Natural killer cell treated with Interleukin-12 subunit alpha and Interleukin-12 subunit beta and Interleukin-15 and Interleukin-18, amount 100 ng/mL, for 72 hours (primary cell): Measurements from ENCODE around the gene PRSS56. TPM values are rescaled to one million over a fixed set of nuclear protein-coding genes. Genes with fewer than 3 reads are reported as not detected.
A peak's percentile ranks its signal among the peaks of the same experiment; 100 is the strongest.

Experiments used
- ATAC-seq, 2 donors: fragments of 150-1000 bp; cut with Tn5 transposase in 1 of 2; sonication (Bioruptor Pico), chemical (Tn5 transposase) in 1 of 2; 2 replicates each; pipeline ENCODE4 v1.10.0; 2021
- DNase-seq: peaks from one replicate; pipeline ENCODE4 v3.0.0; 2022; ENCODE audit warnings: low spot score
- H3K27ac Mint-ChIP-seq, 2 donors: 1 replicate in 1 of 2; 2 replicates in 1 of 2; pipeline ENCODE4 v1.8.0; 2022; ENCODE audit warnings: mixed read lengths in 2 of 2, mild to moderate bottlenecking in 1 of 2, moderate library complexity in 1 of 2
- H3K27me3 Mint-ChIP-seq, 2 donors: 1 replicate in 1 of 2; 2 replicates in 1 of 2; pipeline ENCODE4 v1.8.0; 2022; ENCODE audit warnings: mixed read lengths in 2 of 2
- H3K36me3 Mint-ChIP-seq: one replicate; pipeline ENCODE4 v1.8.0; 2022; ENCODE audit warnings: mixed read lengths
- H3K4me1 Mint-ChIP-seq, 2 donors: 1 replicate in 1 of 2; 2 replicates in 1 of 2; pipeline ENCODE4 v1.8.0; 2022; ENCODE audit warnings: low read depth in 2 of 2, mixed read lengths in 2 of 2, mild to moderate bottlenecking in 1 of 2
- H3K4me3 Mint-ChIP-seq: one replicate; pipeline ENCODE4 v1.8.0; 2022; ENCODE audit warnings: mixed read lengths
- H3K9me3 Mint-ChIP-seq: 2 replicates; pipeline ENCODE4 v1.8.0; 2022; ENCODE audit warnings: mixed read lengths
- total RNA-seq, 2 donors: library from RNA; stranded (reverse); gene quantifications; one replicate each; pipeline ENCODE4 v1.2.3, GENCODE V29; 2022

The PRSS56 gene
- total RNA-seq, 2 donors from 2014 or later = not detected

GRCh38 chr2:232502511-232502910, 17.7 kb upstream of the PRSS56 start:
- Mint-ChIP-seq H3K9me3 (no peaks in the 10 kb centered on the region), H3K27ac (no peak overlapping the region), H3K27me3 (peaks cover 21 to 22% of the 10 kb centered on the region in 2 donors), H3K4me3 (no peak overlapping the region), H3K4me1 (peaks cover 0 to 4% of the 10 kb centered on the region in 2 donors), H3K36me3 (no peaks in the 10 kb centered on the region)
- DNase-seq (no peak), ATAC-seq (no peak)

DNA sequence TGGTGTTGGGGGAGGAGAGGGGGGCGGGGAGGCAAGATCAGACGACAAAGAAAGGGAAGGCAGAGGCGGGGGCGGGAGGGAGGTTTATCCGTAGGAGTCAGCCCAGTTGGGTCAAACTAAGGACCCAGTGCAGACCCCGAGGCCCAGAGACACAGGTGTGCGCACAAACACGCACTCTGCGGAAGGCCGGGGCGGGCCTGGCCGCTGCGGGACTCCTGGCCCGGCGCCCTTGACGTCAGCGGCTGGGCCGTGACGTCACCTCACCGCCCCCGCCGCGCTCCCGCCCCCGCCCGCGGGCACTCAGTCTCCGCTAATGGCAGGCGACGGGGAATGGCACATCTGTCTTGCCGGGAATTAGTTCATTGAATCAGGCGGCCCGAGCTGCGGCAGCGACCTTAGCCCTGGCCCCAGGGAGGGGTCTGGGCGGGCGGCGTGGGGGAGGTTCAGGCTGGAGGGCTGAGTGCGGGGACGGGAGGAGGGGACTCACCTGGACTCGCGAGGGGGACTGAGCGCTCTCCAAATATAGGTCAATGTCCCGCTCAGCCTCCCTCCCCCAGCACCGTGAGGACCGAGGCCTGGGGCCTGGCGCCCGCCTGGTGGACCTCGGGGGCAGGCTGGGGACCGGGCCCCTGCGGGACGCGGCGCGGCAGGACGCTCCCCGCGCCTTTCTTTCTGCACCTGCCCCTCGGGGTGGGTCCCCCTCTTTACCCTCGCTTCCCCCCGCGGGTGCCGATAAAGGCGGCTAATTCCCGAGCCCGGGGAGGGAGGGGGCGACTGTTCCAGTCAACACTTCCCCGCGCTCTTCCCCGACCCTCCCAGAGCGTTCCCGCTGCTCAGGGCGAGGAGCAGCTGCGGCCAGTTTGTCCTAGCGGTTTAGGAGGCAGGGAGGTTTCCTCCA, 17.0 kb upstream of the PRSS56 start:
- H3K9me3 Mint-ChIP-seq = no peaks in the 10 kb centered on the region
- DNase-seq = no peak
- no peaks in the 10 kb centered on the region for H3K36me3 Mint-ChIP-seq
- peak in 1 of 2 donors; percentile 29 for ATAC-seq
- peak overlapping the region; percentile 27 for H3K4me3 Mint-ChIP-seq
- H3K4me1 Mint-ChIP-seq = peaks cover 0 to 4% of the 10 kb centered on the region in 2 donors
- H3K27me3 Mint-ChIP-seq = peaks cover 21 to 24% of the 10 kb centered on the region in 2 donors
- H3K27ac Mint-ChIP-seq = no peak overlapping the region

DNA sequence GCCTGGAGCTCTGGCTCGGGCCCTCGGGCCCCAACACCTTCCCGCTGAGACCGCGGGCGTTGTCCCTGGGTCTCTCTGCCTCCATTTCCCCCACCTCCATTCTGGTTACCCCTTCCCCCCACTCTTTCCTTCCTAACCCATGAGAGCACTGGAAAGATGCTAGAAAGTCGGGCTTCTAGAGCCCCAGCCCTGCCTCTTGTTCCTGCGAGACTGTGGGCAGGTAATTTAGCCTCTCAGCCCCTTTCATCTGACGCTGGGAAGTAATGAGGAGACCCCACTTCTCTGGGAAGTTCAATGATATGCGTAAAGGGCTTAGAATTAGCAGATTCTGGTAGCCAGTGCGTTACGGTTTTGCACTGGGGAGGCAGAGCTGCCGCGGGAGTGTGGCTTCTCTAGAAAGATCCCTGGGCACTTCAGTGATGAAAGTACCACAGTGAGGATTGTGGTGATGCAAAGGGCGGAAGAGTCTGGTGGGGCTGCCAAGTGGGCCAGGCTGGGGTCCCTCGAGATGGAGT, 16.3 kb upstream of the PRSS56 start:
- H3K9me3 Mint-ChIP-seq = no peaks in the 10 kb centered on the region
- DNase-seq (no peak), ATAC-seq (no peak)
- H3K4me1 Mint-ChIP-seq = peaks cover 0 to 4% of the 10 kb centered on the region in 2 donors
- H3K27ac Mint-ChIP-seq = no peak overlapping the region
- no peaks in the 10 kb centered on the region for H3K36me3 Mint-ChIP-seq
- peak overlapping the region; percentile 27 for H3K4me3 Mint-ChIP-seq
- H3K27me3 Mint-ChIP-seq = peaks cover 14 to 23% of the 10 kb centered on the region in 2 donors

DNA sequence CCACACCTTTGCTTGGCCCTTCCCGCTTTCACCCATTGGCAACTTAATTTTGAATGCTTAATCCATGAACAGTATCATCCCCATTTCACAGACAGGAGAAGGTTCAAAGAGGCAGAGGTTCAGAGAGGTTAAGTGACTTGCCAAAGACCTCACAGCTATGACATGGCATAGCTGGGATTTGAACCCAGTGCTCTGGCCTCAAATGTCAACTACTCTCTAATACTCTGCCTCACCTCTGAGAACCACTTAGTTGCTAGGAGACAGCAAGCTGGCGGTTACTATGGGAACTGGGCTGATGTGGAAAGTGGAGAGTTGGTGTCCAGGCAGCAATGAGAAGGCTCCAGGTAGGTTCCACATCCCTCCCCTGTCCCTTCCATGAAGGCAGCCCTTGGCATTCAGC, 15.8 kb upstream of the PRSS56 start:
- peaks cover 0 to 4% of the 10 kb centered on the region in 2 donors for H3K4me1 Mint-ChIP-seq
- H3K27me3 Mint-ChIP-seq = peaks cover 14 to 26% of the 10 kb centered on the region in 2 donors
- no peak overlapping the region for H3K27ac Mint-ChIP-seq
- H3K9me3 Mint-ChIP-seq = no peaks in the 10 kb centered on the region
- DNase-seq = no peak
- H3K4me3 Mint-ChIP-seq = no peak overlapping the region
- no peaks in the 10 kb centered on the region for H3K36me3 Mint-ChIP-seq
- ATAC-seq = no peak

DNA sequence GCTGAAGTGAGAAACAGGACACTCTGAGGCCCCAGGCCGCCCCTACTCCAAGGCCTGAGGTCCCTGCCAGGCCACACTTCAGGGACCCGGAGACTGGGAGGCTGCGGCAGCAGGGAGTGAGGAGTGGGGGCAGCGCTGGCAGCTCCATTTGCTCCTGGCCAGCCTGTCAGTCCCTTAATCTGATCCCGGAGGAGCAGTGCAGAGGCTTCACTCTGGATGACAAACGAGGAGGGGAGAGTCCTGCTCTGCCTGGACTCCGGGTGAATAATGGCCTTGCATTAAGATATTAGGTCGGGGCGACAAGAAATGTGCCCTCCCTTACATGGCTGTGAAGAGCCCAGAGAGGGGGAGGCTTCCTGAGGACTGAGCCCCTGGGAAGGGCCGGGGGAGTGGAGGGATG, 14.3 kb upstream of the PRSS56 start:
- Mint-ChIP-seq H3K4me3 (no peak overlapping the region), H3K27me3 (peaks cover 14 to 26% of the 10 kb centered on the region in 2 donors), H3K36me3 (no peaks in the 10 kb centered on the region), H3K9me3 (no peaks in the 10 kb centered on the region), H3K27ac (no peak overlapping the region), H3K4me1 (peaks cover 0 to 4% of the 10 kb centered on the region in 2 donors)
- no peak for ATAC-seq
- DNase-seq = no peak

GRCh38 chr2:232506709-232507108, 13.5 kb upstream of the PRSS56 start:
- Mint-ChIP-seq H3K4me1 (peaks cover 0 to 4% of the 10 kb centered on the region in 2 donors), H3K27ac (no peak overlapping the region), H3K36me3 (no peaks in the 10 kb centered on the region), H3K4me3 (no peak overlapping the region), H3K27me3 (peaks cover 14 to 26% of the 10 kb centered on the region in 2 donors), H3K9me3 (no peaks in the 10 kb centered on the region)
- no peak for DNase-seq
- ATAC-seq = no peak

DNA sequence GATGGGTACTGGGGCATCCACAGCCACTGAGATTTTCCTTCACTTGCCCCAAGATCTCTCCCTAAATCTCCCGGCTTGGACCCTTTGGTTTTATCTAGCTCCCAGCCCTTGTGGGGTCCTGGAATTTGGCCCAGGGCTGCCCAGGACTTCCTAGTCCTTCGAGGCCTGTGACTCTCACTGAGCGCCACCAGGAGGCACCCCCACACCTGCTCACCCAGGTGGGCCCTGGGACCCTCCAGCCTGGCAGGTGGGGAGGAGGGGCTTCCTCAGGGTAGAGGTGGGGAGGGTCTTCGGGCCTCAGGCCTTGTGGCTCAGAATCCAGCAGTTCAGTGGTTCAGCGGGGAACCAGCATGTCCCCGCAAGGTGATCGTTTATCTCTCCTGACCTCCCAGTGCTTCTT, 11.9 kb upstream of the PRSS56 start:
- H3K4me1 Mint-ChIP-seq = no peaks in the 10 kb centered on the region
- H3K27me3 Mint-ChIP-seq = peaks cover 14 to 22% of the 10 kb centered on the region in 2 donors
- no peaks in the 10 kb centered on the region for H3K9me3 Mint-ChIP-seq
- H3K36me3 Mint-ChIP-seq = no peaks in the 10 kb centered on the region
- ATAC-seq (no peak), DNase-seq (no peak)
- H3K27ac Mint-ChIP-seq = no peak overlapping the region
- H3K4me3 Mint-ChIP-seq = no peak overlapping the region

GRCh38 chr2:232511336-232511890, 8.8 kb upstream of the PRSS56 start:
- Mint-ChIP-seq H3K27ac (no peak overlapping the region), H3K4me3 (no peak overlapping the region), H3K27me3 (peaks cover 0 to 15% of the 10 kb centered on the region in 2 donors), H3K4me1 (no peaks in the 10 kb centered on the region), H3K36me3 (no peaks in the 10 kb centered on the region), H3K9me3 (no peaks in the 10 kb centered on the region)
- no peak for ATAC-seq
- DNase-seq = no peak

GRCh38 chr2:232512602-232513001, 7.6 kb upstream of the PRSS56 start:
- Mint-ChIP-seq H3K36me3 (no peaks in the 10 kb centered on the region), H3K4me1 (no peaks in the 10 kb centered on the region), H3K27me3 (peaks cover 0 to 14% of the 10 kb centered on the region in 2 donors), H3K4me3 (no peak overlapping the region), H3K27ac (no peak overlapping the region), H3K9me3 (no peaks in the 10 kb centered on the region)
- ATAC-seq = no peak
- DNase-seq = no peak

DNA sequence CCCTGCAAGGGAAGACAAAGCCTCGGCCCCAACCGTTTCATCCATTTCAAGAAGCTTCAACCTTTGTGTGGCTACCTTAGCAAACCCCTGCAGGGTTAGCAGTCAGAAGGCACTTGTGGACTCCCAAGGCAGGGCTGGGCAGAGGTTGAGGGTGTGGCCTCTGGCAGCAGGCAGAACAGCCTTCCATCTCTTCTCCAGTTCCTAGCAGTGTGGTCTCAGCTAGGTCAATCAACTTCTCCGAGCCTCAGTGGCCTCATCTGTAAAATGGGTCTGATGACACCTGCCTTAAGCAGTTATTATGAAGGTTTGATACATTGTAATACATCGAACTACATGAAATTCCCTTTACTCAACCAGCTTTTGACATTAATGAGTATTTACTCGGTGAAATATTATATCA, 6.8 kb upstream of the PRSS56 start:
- H3K36me3 Mint-ChIP-seq = no peaks in the 10 kb centered on the region
- H3K9me3 Mint-ChIP-seq = no peaks in the 10 kb centered on the region
- no peaks in the 10 kb centered on the region for H3K4me1 Mint-ChIP-seq
- H3K4me3 Mint-ChIP-seq = no peak overlapping the region
- peaks cover 0 to 14% of the 10 kb centered on the region in 2 donors for H3K27me3 Mint-ChIP-seq
- H3K27ac Mint-ChIP-seq = no peak overlapping the region
- DNase-seq (no peak), ATAC-seq (no peak)

DNA sequence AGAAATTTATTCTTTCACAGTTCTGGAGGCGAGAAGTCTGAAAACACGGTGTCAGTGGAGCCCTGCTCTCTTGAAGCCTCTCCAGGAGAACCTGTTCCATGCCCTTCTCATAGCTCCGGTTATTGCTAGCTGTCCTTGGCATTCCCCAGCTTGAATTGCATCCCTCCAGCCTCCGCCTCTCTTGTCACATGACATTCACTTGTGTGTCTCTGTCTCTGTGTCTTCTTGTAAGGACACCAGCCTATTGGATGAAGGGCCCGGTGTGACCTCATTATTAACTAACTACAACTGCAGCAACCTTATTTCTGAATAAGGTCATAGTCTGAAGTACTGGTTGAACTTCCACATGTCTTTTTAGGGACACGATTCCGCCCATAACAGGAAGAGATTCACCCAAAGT, 4.5 kb upstream of the PRSS56 start:
- ATAC-seq (no peak), DNase-seq (no peak)
- Mint-ChIP-seq H3K36me3 (no peaks in the 10 kb centered on the region), H3K4me3 (no peak overlapping the region), H3K27ac (no peak overlapping the region), H3K4me1 (no peaks in the 10 kb centered on the region), H3K9me3 (no peaks in the 10 kb centered on the region), H3K27me3 (peaks cover 0 to 16% of the 10 kb centered on the region in 2 donors)

GRCh38 chr2:232516551-232516950, 3.6 kb upstream of the PRSS56 start:
- H3K9me3 Mint-ChIP-seq = no peaks in the 10 kb centered on the region
- no peak overlapping the region for H3K4me3 Mint-ChIP-seq
- H3K27ac Mint-ChIP-seq = no peak overlapping the region
- ATAC-seq = no peak
- no peaks in the 10 kb centered on the region for H3K36me3 Mint-ChIP-seq
- H3K27me3 Mint-ChIP-seq = peaks cover 0 to 18% of the 10 kb centered on the region in 2 donors
- peaks cover 0 to 2% of the 10 kb centered on the region in 2 donors for H3K4me1 Mint-ChIP-seq
- DNase-seq = no peak

GRCh38 chr2:232518844-232519243, 1.3 kb upstream of the PRSS56 start:
- Mint-ChIP-seq H3K36me3 (no peaks in the 10 kb centered on the region), H3K27ac (no peak overlapping the region), H3K27me3 (peaks cover 0 to 18% of the 10 kb centered on the region in 2 donors), H3K4me3 (no peak overlapping the region), H3K4me1 (peaks cover 0 to 2% of the 10 kb centered on the region in 2 donors), H3K9me3 (no peaks in the 10 kb centered on the region)
- ATAC-seq (no peak), DNase-seq (no peak)

- ATAC-seq (no peak), DNase-seq (no peak)
- no peaks in the 10 kb centered on the region for H3K36me3 Mint-ChIP-seq
- H3K9me3 Mint-ChIP-seq = no peaks in the 10 kb centered on the region
- H3K27me3 Mint-ChIP-seq = peaks cover 0 to 25% of the 10 kb centered on the region in 2 donors
- peaks cover 0 to 7% of the 10 kb centered on the region in 2 donors for H3K4me1 Mint-ChIP-seq
- no peak overlapping the region for H3K27ac Mint-ChIP-seq
- peak overlapping the region; percentile 10 for H3K4me3 Mint-ChIP-seq
These were observed 301 bp downstream of the PRSS56 start for GRCh38 chr2:232520489-232520888.
